A549 (cell line): ENCODE data around the gene EFTUD2. TPM values are rescaled to one million over a fixed set of nuclear protein-coding genes. Genes with fewer than 3 reads are reported as not detected.

Source experiments
- ATAC-seq, 2 experiments: fragments of 200-7000 bp in 1 of 2; fragments of >200 bp in 1 of 2; cut with Nextera tagmentation in 1 of 2; cut with Tn5 transposase in 1 of 2; 3 replicates each; pipeline versions ENCODE4 v1.8.0 to v1.9.1; 2018 to 2020; ENCODE audit warnings: mild to moderate bottlenecking in 1 of 2, moderate library complexity in 1 of 2
- CTCF ChIA-PET: fragments of 300-600 bp; sonication (Branson Sonifier 250); formaldehyde crosslinking; extraction: SDS; loops from one replicate; lab custom pipeline; 2021; ENCODE audit warnings: antibody characterized with exemption, inconsistent platforms; lab: Yijun Ruan, JAX
- POLR2A ChIA-PET: fragments of 350-600 bp; formaldehyde crosslinking; extraction: SDS; loops from one replicate; lab custom pipeline; 2021; ENCODE audit warnings: antibody characterized with exemption, inconsistent platforms; lab: Yijun Ruan, JAX
- DNase-seq, 2 experiments: peaks; one replicate each; pipeline versions ENCODE4 v3.0.0 to v3.0.0-alpha.2; 2011 to 2016; ENCODE audit warnings: low read depth in 1 of 2, low spot score in 1 of 2
- FAIRE-seq: peaks from 2 replicates; lab custom pipeline; 2011; peaks lifted over from hg19 to GRCh38; lab: Jason Lieb, UNC
- H3K27ac ChIP-seq, 2 experiments: fragments of >200 bp; sonication (Bioruptor Twin); formaldehyde crosslinking; 3 replicates each; pipeline ENCODE4 v1.5.1; 2016 to 2017
- H3K4me1 ChIP-seq: fragments of >200 bp; sonication (Bioruptor Twin); formaldehyde crosslinking; 3 replicates; pipeline ENCODE4 v1.6.1; 2016
- H3K4me2 ChIP-seq: fragments of >200 bp; sonication (Bioruptor Twin); formaldehyde crosslinking; 3 replicates; pipeline ENCODE4 v1.6.1; 2016
- H3K4me3 ChIP-seq: fragments of >200 bp; sonication (Bioruptor Twin); formaldehyde crosslinking; 3 replicates; pipeline ENCODE4 v1.5.1; 2016
- H3K9me3 ChIP-seq: fragments of >200 bp; sonication (Bioruptor Twin); formaldehyde crosslinking; 3 replicates; pipeline ENCODE4 v1.6.1; 2016
- CBX8 ChIP-seq: fragments of 200-600 bp; sonication (generic); IDR thresholded peaks from 2 replicates; pipeline ENCODE4 v1.6.1; 2016
- CHD4 ChIP-seq: fragments of 200-600 bp; sonication (generic); IDR thresholded peaks from 2 replicates; pipeline ENCODE4 v1.6.1; 2016; ENCODE audit warnings: antibody characterized with exemption, mild to moderate bottlenecking, borderline replicate concordance
- ESRRA ChIP-seq: fragments of 150-350 bp; IDR thresholded peaks from 2 replicates; pipeline ENCODE4 v1.6.1; 2014; ENCODE audit warnings: mild to moderate bottlenecking, low read length, borderline replicate concordance
- FOSB ChIP-seq: fragments of 250-450 bp; sonication (Bioruptor Pico); IDR thresholded peaks from 2 replicates; pipeline ENCODE4 v1.5.0; 2020; ENCODE audit warnings: mild to moderate bottlenecking, moderate library complexity
- FOXS1 ChIP-seq: fragments of 250-450 bp; sonication (Bioruptor Pico); IDR thresholded peaks from 2 replicates; pipeline ENCODE4 v1.5.0; 2020; ENCODE audit warnings: mild to moderate bottlenecking, moderate library complexity
- GATA3 ChIP-seq: IDR thresholded peaks from 2 replicates; pipeline ENCODE4 v1.6.1; 2012; ENCODE audit warnings: borderline replicate concordance
- HDAC2 ChIP-seq: fragments of 200-600 bp; sonication (generic); IDR thresholded peaks from 2 replicates; pipeline ENCODE4 v1.6.1; 2016
- HOXB13 ChIP-seq: fragments of 250-450 bp; sonication (Bioruptor Pico); IDR thresholded peaks from 2 replicates; pipeline ENCODE4 v1.5.0; 2020; ENCODE audit warnings: low read depth, mild to moderate bottlenecking, moderate library complexity
- HOXB5 ChIP-seq: fragments of 250-450 bp; sonication (Bioruptor Pico); IDR thresholded peaks from 2 replicates; pipeline ENCODE4 v1.5.0; 2020; ENCODE audit warnings: mild to moderate bottlenecking, moderate library complexity
- JUN ChIP-seq, 2 experiments: fragments of >200 bp; sonication (Bioruptor Twin); formaldehyde crosslinking; IDR thresholded peaks; 2 replicates in 1 of 2; 3 replicates in 1 of 2; pipeline ENCODE4 v1.6.1; 2016 to 2017
- JUNB ChIP-seq: fragments of >200 bp; sonication (Bioruptor Twin); formaldehyde crosslinking; IDR thresholded peaks from 2 replicates; pipeline ENCODE4 v1.6.1; 2016
- MAFK ChIP-seq: fragments of 450-650 bp; IDR thresholded peaks from 2 replicates; pipeline ENCODE4 v1.6.1; 2014; ENCODE audit not compliant: partially characterized antibody
- MAX ChIP-seq: IDR thresholded peaks from 2 replicates; pipeline ENCODE4 v1.6.1; 2012
- MAZ ChIP-seq: fragments of 150-350 bp; IDR thresholded peaks from 2 replicates; pipeline ENCODE4 v1.6.1; 2014; ENCODE audit warnings: antibody characterized with exemption, low read depth, low read length, borderline replicate concordance
- NR3C1 ChIP-seq: fragments of >200 bp; sonication (Bioruptor Twin); formaldehyde crosslinking; IDR thresholded peaks from 3 replicates; pipeline ENCODE4 v1.6.1; 2017
- RARB ChIP-seq: fragments of 250-450 bp; sonication (Bioruptor Pico); IDR thresholded peaks from 2 replicates; pipeline ENCODE4 v1.8.0; 2021; ENCODE audit warnings: mild to moderate bottlenecking, moderate library complexity
- RCOR1 ChIP-seq: fragments of 150-350 bp; IDR thresholded peaks from 2 replicates; pipeline ENCODE4 v1.6.1; 2014; ENCODE audit warnings: antibody characterized with exemption, low read length, low read depth
- REST ChIP-seq: fragments of 200-600 bp; sonication (generic); IDR thresholded peaks from 2 replicates; pipeline ENCODE4 v1.6.1; 2016; ENCODE audit warnings: antibody characterized with exemption, mild to moderate bottlenecking, moderate library complexity
- RFX5 ChIP-seq: fragments of 450-650 bp; IDR thresholded peaks from 2 replicates; pipeline ENCODE4 v1.7.1; 2014; ENCODE audit warnings: antibody characterized with exemption, mild to moderate bottlenecking, moderate library complexity
- RNF2 ChIP-seq: fragments of 200-600 bp; sonication (generic); IDR thresholded peaks from 2 replicates; pipeline ENCODE4 v1.6.1; 2016; ENCODE audit warnings: low read depth, mild to moderate bottlenecking, antibody characterized with exemption, moderate library complexity, borderline replicate concordance
- SMC3 ChIP-seq: fragments of >200 bp; sonication (Bioruptor Twin); formaldehyde crosslinking; IDR thresholded peaks from 3 replicates; pipeline ENCODE4 v1.6.1; 2018; ENCODE audit warnings: inconsistent platforms
- TFCP2L1 ChIP-seq: fragments of 250-450 bp; sonication (Bioruptor Pico); IDR thresholded peaks from 2 replicates; pipeline ENCODE4 v1.5.0; 2021; ENCODE audit warnings: mild to moderate bottlenecking
- WGBS: methylation state at CpG from one replicate; pipeline ENCODE4 v1.1.6; 2017; ENCODE audit errors: missing lambda C conversion rate; 5-methylcytosine and 5-hydroxymethylcytosine counted together
- polyA plus RNA-seq, 4 experiments: library from polyadenylated mRNA; depleted of rRNA in 3 of 4; stranded (reverse); fragments of >200 nt; fragmentation: RNase III in 1 of 4; extraction: RNeasy Plus Mini Kit Qiagen cat#74134 plus additional on column Dnase treatment in 1 of 4; gene quantifications; 2 replicates in 3 of 4; 3 replicates in 1 of 4; pipeline ENCODE4 v1.2.3, GENCODE V29; 2011 to 2017

EFTUD2 gene
- polyA plus RNA-seq, 2 of the 4 experiments (the other 2 are of a cell fraction), result 224 to 353 TPM

- no peak for TF ChIP-seq MAZ
Observed at GRCh38 chr17:44837196-44837595, 62.0 kb downstream of the EFTUD2 start (continued).

GRCh38 chr17:44832805-44833204 lies 66.4 kb downstream of the EFTUD2 start:
- H3K4me1 ChIP-seq, result peaks cover 14% of the 10 kb centered on the region
- CTCF ChIA-PET, result interaction anchor here (0.6 to 10.1 kb wide), 6 partner anchors 9 to 187 kb away, joined by 3 to 122 read pairs (median 12); no protein-coding TSS in a partner anchor
- no peak overlapping the region for H3K4me3 ChIP-seq
- no peak overlapping the region for H3K27ac ChIP-seq
- ATAC-seq, result no peak
- H3K9me3 ChIP-seq, result no peaks in the 10 kb centered on the region
- WGBS, result 84% methylated on average over 5 of the region's 5 CpGs
- POLR2A ChIA-PET, result interaction anchor here (0.5 kb wide), 1 partner anchor 25 kb away, joined by 4 read pairs; no protein-coding TSS in a partner anchor
- TF ChIP-seq JUNB (no peak), SMC3 (no peak), JUN (IDR thresholded peaks at IDR 0.05) (no peak), GATA3 (no peak), HOXB5 (no peak), RFX5 (no peak), MAX (no peak), NR3C1 (no peak), HOXB13 (CRISPR knock-in tag) (no peak), FOXS1 (CRISPR knock-in tag) (no peak)
- no peak for FAIRE-seq
- H3K4me2 ChIP-seq, result no peak overlapping the region
- no peak for DNase-seq

GRCh38 chr17:44831371-44831770 lies 67.9 kb downstream of the EFTUD2 start:
- 88% methylated on average over 12 of the region's 12 CpGs for WGBS
- DNase-seq, result no peak
- H3K4me3 ChIP-seq, result no peak overlapping the region
- H3K4me2 ChIP-seq, result no peak overlapping the region
- no peak for FAIRE-seq
- CTCF ChIA-PET, result interaction anchor here (1.3 to 10.1 kb wide), 6 partner anchors 11 to 188 kb away, joined by 3 to 122 read pairs (median 12); no protein-coding TSS in a partner anchor
- ATAC-seq, result no peak
- no peak for TF ChIP-seq TFCP2L1 (CRISPR knock-in tag)
- no peak for TF ChIP-seq GATA3
- TF ChIP-seq CBX8, result no peak
- no peak for TF ChIP-seq RCOR1
- TF ChIP-seq NR3C1, result no peak
- TF ChIP-seq REST, result no peak
- TF ChIP-seq MAFK, result no peak
- no peak for TF ChIP-seq HDAC2
- no peak for TF ChIP-seq RARB (CRISPR knock-in tag)
- TF ChIP-seq ESRRA, result no peak
- TF ChIP-seq FOSB, result no peak
- no peak for TF ChIP-seq RNF2
- TF ChIP-seq CHD4, result no peak
- POLR2A ChIA-PET, result interaction anchor here (0.6 kb wide), 1 partner anchor 110 kb away, joined by 3 read pairs; no protein-coding TSS in a partner anchor
- H3K4me1 ChIP-seq, result peaks cover 18% of the 10 kb centered on the region
- H3K27ac ChIP-seq, result no peak overlapping the region
- no peaks in the 10 kb centered on the region for H3K9me3 ChIP-seq
